ENCODE data around the gene DTWD2. TPM values are rescaled to one million over a fixed set of nuclear protein-coding genes. Genes with fewer than 3 reads are reported as not detected.
"Not testable (repeated sequence)": the region's sequence is repeated elsewhere in the genome, so short reads cannot be mapped to it uniquely, and the experiment has no call there.

Gene DTWD2
- total RNA-seq, 3 donors from 2014 or later, result 5.8 to 11.4 (median 9.2) TPM

- TF ChIP-seq, protein P1, sequence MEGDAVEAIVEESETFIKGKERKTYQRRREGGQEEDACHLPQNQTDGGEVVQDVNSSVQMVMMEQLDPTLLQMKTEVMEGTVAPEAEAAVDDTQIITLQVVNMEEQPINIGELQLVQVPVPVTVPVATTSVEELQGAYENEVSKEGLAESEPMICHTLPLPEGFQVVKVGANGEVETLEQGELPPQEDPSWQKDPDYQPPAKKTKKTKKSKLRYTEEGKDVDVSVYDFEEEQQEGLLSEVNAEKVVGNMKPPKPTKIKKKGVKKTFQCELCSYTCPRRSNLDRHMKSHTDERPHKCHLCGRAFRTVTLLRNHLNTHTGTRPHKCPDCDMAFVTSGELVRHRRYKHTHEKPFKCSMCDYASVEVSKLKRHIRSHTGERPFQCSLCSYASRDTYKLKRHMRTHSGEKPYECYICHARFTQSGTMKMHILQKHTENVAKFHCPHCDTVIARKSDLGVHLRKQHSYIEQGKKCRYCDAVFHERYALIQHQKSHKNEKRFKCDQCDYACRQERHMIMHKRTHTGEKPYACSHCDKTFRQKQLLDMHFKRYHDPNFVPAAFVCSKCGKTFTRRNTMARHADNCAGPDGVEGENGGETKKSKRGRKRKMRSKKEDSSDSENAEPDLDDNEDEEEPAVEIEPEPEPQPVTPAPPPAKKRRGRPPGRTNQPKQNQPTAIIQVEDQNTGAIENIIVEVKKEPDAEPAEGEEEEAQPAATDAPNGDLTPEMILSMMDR (IDR thresholded peaks at IDR 0.05), result no peak
- intact Hi-C loops (cut with DNase I, micrococcal nuclease), result no loop called here
- ATAC-seq (no peak), DNase-seq (no peak)
- H3K4me3 ChIP-seq, result no peak overlapping the region
- H3K36me3 ChIP-seq (ENCODE audit: low read depth), result no peaks in the 10 kb centered on the region
- H3K9me3 ChIP-seq, result no peaks in the 10 kb centered on the region
- no peaks in the 10 kb centered on the region for H3K4me1 ChIP-seq (ENCODE audit: low read depth)
Measured at GRCh38 chr5:118953652-118954005, 34.7 kb downstream of the DTWD2 start.

- ATAC-seq, result no peak
- no peaks in the 10 kb centered on the region for H3K9me3 ChIP-seq
- no peak for DNase-seq
- intact Hi-C loops (cut with DNase I, micrococcal nuclease), result no loop called here
- no peaks in the 10 kb centered on the region for H3K4me1 ChIP-seq (ENCODE audit: low read depth)
- no peak overlapping the region for H3K4me3 ChIP-seq
- TF ChIP-seq, protein P1 (IDR thresholded peaks at IDR 0.05), result no peak
- H3K36me3 ChIP-seq (ENCODE audit: low read depth), result no peaks in the 10 kb centered on the region
Measured at GRCh38 chr5:118952992-118953651, 35.2 kb downstream of the DTWD2 start.

DNA sequence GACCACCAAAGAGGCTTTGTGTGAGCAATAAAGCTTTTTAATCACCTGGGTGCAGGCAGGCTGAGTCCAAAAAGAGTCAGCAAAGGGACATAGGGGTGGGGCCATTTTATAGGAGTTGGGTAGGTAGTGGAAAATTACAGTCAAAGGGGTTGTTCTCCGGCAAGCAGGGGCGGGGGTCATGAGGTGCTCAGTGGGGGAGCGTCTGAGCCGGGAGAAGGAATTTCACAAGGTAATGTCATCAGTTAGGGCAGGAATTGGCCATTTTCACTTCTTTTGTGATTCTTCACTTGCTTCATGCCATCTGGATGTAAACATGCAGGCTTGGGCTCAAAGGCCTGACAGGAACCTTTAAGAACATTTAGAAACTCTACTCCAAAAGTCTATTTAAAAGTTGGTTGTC, 36.0 kb downstream of the DTWD2 start:
- ATAC-seq; H3K36me3 ChIP-seq (ENCODE audit: low read depth); intact Hi-C loops (cut with DNase I, micrococcal nuclease); DNase-seq; H3K4me3 ChIP-seq; H3K4me1 ChIP-seq (ENCODE audit: low read depth); H3K9me3 ChIP-seq: not testable (repeated sequence)

- intact Hi-C loops (cut with DNase I, micrococcal nuclease); H3K36me3 ChIP-seq (ENCODE audit: low read depth); H3K9me3 ChIP-seq; H3K4me3 ChIP-seq; DNase-seq; ATAC-seq; H3K4me1 ChIP-seq (ENCODE audit: low read depth): not testable (repeated sequence)
Measured at GRCh38 chr5:118950354-118950753, 38.0 kb downstream of the DTWD2 start.

DNA sequence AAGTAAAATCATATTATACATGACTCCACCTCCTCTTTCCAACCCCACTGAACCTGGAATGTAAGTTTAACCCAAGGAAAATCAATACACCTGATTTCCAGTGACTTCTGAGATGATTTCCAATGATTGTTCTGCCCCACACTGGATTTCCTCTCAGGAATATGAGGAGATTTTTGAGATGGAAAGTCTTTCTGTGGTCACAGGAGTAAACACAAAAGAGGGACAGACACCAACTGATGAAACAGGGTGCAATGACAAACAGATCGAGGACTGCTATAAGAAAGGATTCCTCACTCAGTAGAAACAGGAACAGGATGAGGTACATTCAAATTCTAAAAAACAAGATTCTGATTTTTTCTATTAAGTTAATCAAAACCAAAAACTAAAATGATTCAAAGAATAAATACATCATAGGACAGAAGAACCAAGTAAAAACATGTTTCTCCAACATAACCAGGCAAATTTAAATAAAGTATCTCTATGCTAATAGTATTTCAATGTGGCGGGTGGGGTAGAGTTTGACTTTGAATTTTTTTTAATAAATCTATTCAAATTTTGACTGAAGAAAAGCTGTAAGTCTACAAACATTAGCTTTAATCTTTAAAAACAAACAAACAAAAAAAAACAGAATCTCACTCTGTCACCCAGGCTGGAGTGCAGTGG, 42.1 kb downstream of the DTWD2 start:
- no peaks in the 10 kb centered on the region for H3K9me3 ChIP-seq
- H3K36me3 ChIP-seq (ENCODE audit: low read depth), result no peaks in the 10 kb centered on the region
- intact Hi-C loops (cut with DNase I, micrococcal nuclease), result no loop called here
- TF ChIP-seq, protein P1 (IDR thresholded peaks at IDR 0.05), result no peak
- no peak overlapping the region for H3K4me3 ChIP-seq
- DNase-seq, result no peak
- ATAC-seq, result no peak
- no peaks in the 10 kb centered on the region for H3K4me1 ChIP-seq (ENCODE audit: low read depth)

- DNase-seq (no peak), ATAC-seq (peak; percentile 51)
- H3K4me3 ChIP-seq, result no peak overlapping the region
- intact Hi-C loops (cut with DNase I, micrococcal nuclease), result no loop called here
- no peaks in the 10 kb centered on the region for H3K36me3 ChIP-seq (ENCODE audit: low read depth)
- no peaks in the 10 kb centered on the region for H3K4me1 ChIP-seq (ENCODE audit: low read depth)
- H3K9me3 ChIP-seq, result no peaks in the 10 kb centered on the region
- TF ChIP-seq, protein P1 (IDR thresholded peaks at IDR 0.05), result no peak
Measured at GRCh38 chr5:118937393-118938061, 50.8 kb downstream of the DTWD2 start.
